ENCODE results near the gene RASA3.
"Not testable (repeated sequence)": the region's sequence is repeated elsewhere in the genome, so short reads cannot be mapped to it uniquely, and the experiment has no call there.

GRCh38 chr13:114110830-114111189 lies 21.6 kb downstream of the RASA3 start:
- TF ChIP-seq CTCF, POLR2A (IDR thresholded peaks at IDR 0.05): not testable (repeated sequence)
